Ishikawa (cell line): ENCODE data around the gene FSIP2.

ENCODE experiments used
- CEBPB ChIP-seq: IDR thresholded peaks from 2 replicates; pipeline ENCODE4 v1.6.1; 2012
- CREB1 ChIP-seq: IDR thresholded peaks from 2 replicates; pipeline ENCODE4 v1.6.1; 2012; ENCODE audit warnings: low read depth
- EP300 ChIP-seq: IDR thresholded peaks from 2 replicates; pipeline ENCODE4 v1.6.1; 2012; ENCODE audit warnings: borderline replicate concordance
- FOXM1 ChIP-seq: IDR thresholded peaks from 2 replicates; pipeline ENCODE4 v1.6.1; 2012; ENCODE audit warnings: low read depth, borderline replicate concordance
- NFIC ChIP-seq: IDR thresholded peaks from 2 replicates; pipeline ENCODE4 v1.6.1; 2012
- RAD21 ChIP-seq: IDR thresholded peaks from 2 replicates; pipeline ENCODE4 v1.6.1; 2012; ENCODE audit warnings: low read depth
- TAF1 ChIP-seq: IDR thresholded peaks from 2 replicates; pipeline ENCODE4 v1.6.1; 2012; ENCODE audit warnings: low read depth, mild to moderate bottlenecking
- TCF12 ChIP-seq: IDR thresholded peaks from 2 replicates; pipeline ENCODE4 v1.6.1; 2012; ENCODE audit warnings: low read depth
- TEAD4 ChIP-seq: IDR thresholded peaks from 2 replicates; pipeline ENCODE4 v1.6.1; 2012
- YY1 ChIP-seq: IDR thresholded peaks from 2 replicates; pipeline ENCODE4 v1.6.1; 2012; ENCODE audit warnings: low read depth
- ZBTB7A ChIP-seq: IDR thresholded peaks from 2 replicates; pipeline ENCODE4 v1.6.1; 2012; ENCODE audit warnings: low read depth
- TF ChIP-seq, protein P1 (sequence below): IDR thresholded peaks from 2 replicates; pipeline ENCODE4 v1.6.1; 2012
- TF ChIP-seq, protein P2 (sequence below): IDR thresholded peaks from 2 replicates; pipeline ENCODE4 v1.6.1; 2012; ENCODE audit warnings: low read depth, mild to moderate bottlenecking
- TF ChIP-seq, protein P3 (sequence below): IDR thresholded peaks from 2 replicates; pipeline ENCODE4 v1.6.1; 2012

DNA sequence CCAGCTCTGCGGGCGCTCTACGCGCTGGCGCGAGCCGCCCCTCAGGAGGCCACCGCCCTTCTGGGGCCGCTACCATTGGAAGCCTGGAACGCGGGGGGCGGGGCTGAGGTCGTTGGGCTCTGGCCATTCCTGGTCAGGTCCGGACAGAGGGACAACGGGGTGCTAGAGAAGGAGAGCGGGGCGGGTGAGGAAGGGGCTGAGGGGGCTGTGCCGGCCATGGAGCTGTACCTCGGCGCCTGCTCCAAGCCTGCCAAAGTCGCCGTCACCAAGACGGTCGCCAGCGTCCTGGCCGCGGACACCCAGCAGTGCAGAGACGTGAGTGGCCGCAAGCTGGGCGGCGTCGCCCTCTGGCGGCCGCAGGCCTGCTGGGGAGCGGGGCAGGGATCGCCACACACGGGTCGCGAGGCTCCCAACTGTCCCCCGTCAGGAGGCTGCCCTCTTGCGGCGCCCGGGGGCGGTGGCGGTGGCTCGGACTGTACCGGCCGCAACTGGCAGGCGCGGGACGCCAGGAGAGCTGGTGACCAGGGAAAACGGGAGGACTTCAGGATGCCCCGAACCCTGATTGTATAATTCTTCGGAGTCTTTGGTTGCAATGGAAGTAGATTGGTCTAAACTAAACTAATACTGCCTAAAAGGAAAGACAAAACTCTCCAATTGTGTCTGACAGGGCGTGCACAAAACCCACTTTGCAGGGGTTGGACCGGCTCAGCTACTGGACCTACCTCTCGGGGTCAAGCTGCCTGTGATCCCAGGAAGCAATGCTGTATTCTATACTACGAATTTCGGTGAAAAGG, at the start of gene FSIP2:
- TF ChIP-seq TAF1 (no peak), FOXM1 (no peak; the same call in 1 of the 2 replicates), TCF12 (peak; percentile 35; the same call in 1 of the 2 replicates), RAD21 (peak; percentile 70), CEBPB (no peak), YY1 (no peak), EP300 (no peak), ZBTB7A (no peak), TEAD4 (no peak), CREB1 (no peak), NFIC (no peak)
- TF ChIP-seq, protein P1, sequence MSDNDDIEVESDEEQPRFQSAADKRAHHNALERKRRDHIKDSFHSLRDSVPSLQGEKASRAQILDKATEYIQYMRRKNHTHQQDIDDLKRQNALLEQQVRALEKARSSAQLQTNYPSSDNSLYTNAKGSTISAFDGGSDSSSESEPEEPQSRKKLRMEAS, result no peak
- TF ChIP-seq, protein P2, sequence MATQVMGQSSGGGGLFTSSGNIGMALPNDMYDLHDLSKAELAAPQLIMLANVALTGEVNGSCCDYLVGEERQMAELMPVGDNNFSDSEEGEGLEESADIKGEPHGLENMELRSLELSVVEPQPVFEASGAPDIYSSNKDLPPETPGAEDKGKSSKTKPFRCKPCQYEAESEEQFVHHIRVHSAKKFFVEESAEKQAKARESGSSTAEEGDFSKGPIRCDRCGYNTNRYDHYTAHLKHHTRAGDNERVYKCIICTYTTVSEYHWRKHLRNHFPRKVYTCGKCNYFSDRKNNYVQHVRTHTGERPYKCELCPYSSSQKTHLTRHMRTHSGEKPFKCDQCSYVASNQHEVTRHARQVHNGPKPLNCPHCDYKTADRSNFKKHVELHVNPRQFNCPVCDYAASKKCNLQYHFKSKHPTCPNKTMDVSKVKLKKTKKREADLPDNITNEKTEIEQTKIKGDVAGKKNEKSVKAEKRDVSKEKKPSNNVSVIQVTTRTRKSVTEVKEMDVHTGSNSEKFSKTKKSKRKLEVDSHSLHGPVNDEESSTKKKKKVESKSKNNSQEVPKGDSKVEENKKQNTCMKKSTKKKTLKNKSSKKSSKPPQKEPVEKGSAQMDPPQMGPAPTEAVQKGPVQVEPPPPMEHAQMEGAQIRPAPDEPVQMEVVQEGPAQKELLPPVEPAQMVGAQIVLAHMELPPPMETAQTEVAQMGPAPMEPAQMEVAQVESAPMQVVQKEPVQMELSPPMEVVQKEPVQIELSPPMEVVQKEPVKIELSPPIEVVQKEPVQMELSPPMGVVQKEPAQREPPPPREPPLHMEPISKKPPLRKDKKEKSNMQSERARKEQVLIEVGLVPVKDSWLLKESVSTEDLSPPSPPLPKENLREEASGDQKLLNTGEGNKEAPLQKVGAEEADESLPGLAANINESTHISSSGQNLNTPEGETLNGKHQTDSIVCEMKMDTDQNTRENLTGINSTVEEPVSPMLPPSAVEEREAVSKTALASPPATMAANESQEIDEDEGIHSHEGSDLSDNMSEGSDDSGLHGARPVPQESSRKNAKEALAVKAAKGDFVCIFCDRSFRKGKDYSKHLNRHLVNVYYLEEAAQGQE, result no peak
- TF ChIP-seq, protein P3, sequence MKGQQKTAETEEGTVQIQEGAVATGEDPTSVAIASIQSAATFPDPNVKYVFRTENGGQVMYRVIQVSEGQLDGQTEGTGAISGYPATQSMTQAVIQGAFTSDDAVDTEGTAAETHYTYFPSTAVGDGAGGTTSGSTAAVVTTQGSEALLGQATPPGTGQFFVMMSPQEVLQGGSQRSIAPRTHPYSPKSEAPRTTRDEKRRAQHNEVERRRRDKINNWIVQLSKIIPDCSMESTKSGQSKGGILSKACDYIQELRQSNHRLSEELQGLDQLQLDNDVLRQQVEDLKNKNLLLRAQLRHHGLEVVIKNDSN, result no peak
